Ovary (tissue), 3 donors: ENCODE results near the gene RBBP5.

Experiments used
- EP300 ChIP-seq: sonication (generic); formaldehyde crosslinking; IDR thresholded peaks from one replicate; pipeline ENCODE4 v1.6.1; 2017; ENCODE audit warnings: antibody characterized with exemption
- TF ChIP-seq, protein P1 (sequence below), 3 donors: fragments of 450-650 bp in 2 of 3; fragments of 200-600 bp in 1 of 3; IDR thresholded peaks; one replicate each; pipeline versions ENCODE4 v1.5.1 to v1.8.0; 2016 to 2022; ENCODE audit warnings: antibody characterized with exemption in 3 of 3, mild to moderate bottlenecking in 1 of 3
- donor health status: DM: no; HTN: no; CAD: no.

DNA sequence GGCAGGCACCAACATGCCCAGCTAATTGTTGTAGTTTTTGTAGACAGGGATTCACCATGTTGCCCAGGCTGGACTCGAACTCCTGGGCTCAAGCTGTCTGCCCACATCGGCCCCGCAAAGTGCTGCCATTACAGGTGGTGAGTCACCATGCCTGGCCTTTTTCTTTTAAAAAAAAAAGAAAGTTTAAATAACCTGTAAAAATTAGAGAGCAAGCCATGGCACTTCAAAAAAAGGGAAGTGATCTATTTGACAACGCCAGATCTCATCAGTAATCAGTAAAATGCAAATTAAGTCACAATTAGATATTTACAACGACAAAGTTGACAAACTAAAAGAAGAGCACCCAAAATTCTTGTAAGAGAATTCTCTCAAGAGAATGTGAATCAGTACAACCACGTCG is 2.9 kb upstream of the RBBP5 start:
- TF ChIP-seq EP300, result no peak
- TF ChIP-seq, protein P1, sequence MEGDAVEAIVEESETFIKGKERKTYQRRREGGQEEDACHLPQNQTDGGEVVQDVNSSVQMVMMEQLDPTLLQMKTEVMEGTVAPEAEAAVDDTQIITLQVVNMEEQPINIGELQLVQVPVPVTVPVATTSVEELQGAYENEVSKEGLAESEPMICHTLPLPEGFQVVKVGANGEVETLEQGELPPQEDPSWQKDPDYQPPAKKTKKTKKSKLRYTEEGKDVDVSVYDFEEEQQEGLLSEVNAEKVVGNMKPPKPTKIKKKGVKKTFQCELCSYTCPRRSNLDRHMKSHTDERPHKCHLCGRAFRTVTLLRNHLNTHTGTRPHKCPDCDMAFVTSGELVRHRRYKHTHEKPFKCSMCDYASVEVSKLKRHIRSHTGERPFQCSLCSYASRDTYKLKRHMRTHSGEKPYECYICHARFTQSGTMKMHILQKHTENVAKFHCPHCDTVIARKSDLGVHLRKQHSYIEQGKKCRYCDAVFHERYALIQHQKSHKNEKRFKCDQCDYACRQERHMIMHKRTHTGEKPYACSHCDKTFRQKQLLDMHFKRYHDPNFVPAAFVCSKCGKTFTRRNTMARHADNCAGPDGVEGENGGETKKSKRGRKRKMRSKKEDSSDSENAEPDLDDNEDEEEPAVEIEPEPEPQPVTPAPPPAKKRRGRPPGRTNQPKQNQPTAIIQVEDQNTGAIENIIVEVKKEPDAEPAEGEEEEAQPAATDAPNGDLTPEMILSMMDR (IDR thresholded peaks at IDR 0.05), result no peak
